NCI-H69 (cell line): ENCODE data around the gene HCLS1.
"Not testable (repeated sequence)": the region's sequence is repeated elsewhere in the genome, so short reads cannot be mapped to it uniquely, and the experiment has no call there.

ENCODE experiments used
- DNase-seq: peaks from one replicate; lab custom pipeline; 2025; lab: John Stamatoyannopoulos, UW

The HCLS1 gene

GRCh38 chr3:121654493-121655385 lies 6.0 kb downstream of the HCLS1 start:
- DNase-seq = no peak

- DNase-seq = peak; percentile 52
Observed at GRCh38 chr3:121651684-121652083, 9.0 kb downstream of the HCLS1 start.

GRCh38 chr3:121649645-121650044 lies 11.1 kb downstream of the HCLS1 start:
- DNase-seq = no peak

- no peak for DNase-seq
Observed at GRCh38 chr3:121648219-121648958, 12.3 kb downstream of the HCLS1 start.

GRCh38 chr3:121645054-121645453 lies 15.6 kb downstream of the HCLS1 start:
- DNase-seq = no peak

- DNase-seq = no peak
Observed at GRCh38 chr3:121642601-121643314, 17.9 kb downstream of the HCLS1 start.

- DNase-seq = no peak
Observed at GRCh38 chr3:121641127-121641526, 19.6 kb downstream of the HCLS1 start.

- DNase-seq = no peak
Observed at GRCh38 chr3:121637922-121638321, 22.8 kb downstream of the HCLS1 start.

- DNase-seq = no peak
Observed at GRCh38 chr3:121630355-121630754, 30.3 kb downstream of the HCLS1 start.

- no peak for DNase-seq
Observed at GRCh38 chr3:121629601-121630000, 31.1 kb downstream of the HCLS1 start.

- DNase-seq = no peak
Observed at GRCh38 chr3:121627622-121628021, 33.1 kb downstream of the HCLS1 start.

GRCh38 chr3:121627211-121627610 lies 33.5 kb downstream of the HCLS1 start:
- no peak for DNase-seq

GRCh38 chr3:121626495-121626894 lies 34.2 kb downstream of the HCLS1 start:
- DNase-seq = no peak

- DNase-seq = peak; percentile 59
Observed at GRCh38 chr3:121624147-121624899, 36.4 kb downstream of the HCLS1 start.

GRCh38 chr3:121621491-121621890 lies 39.2 kb downstream of the HCLS1 start:
- no peak for DNase-seq

- no peak for DNase-seq
Observed at GRCh38 chr3:121619691-121620090, 41.0 kb downstream of the HCLS1 start.

- DNase-seq = no peak
Observed at GRCh38 chr3:121606106-121606505, 54.6 kb downstream of the HCLS1 start.

- no peak for DNase-seq
Observed at GRCh38 chr3:121604759-121605158, 55.9 kb downstream of the HCLS1 start.

- no peak for DNase-seq
Observed at GRCh38 chr3:121601212-121601812, 59.4 kb downstream of the HCLS1 start.

- not testable (repeated sequence) for DNase-seq
Observed at GRCh38 chr3:121599900-121600299, 60.8 kb downstream of the HCLS1 start.

- DNase-seq = no peak
Observed at GRCh38 chr3:121598564-121598963, 62.1 kb downstream of the HCLS1 start.
